GM21737 (cell line): Measurements from ENCODE around the gene MARK1.
"Not testable (repeated sequence)": the region's sequence is repeated elsewhere in the genome, so short reads cannot be mapped to it uniquely, and the experiment has no call there.

Experiments used
- ATAC-seq: cut with Tn5 transposase; IDR thresholded peaks from one replicate; pipeline ENCODE4 v1.9.1; 2021; ENCODE audit warnings: mild to moderate bottlenecking, moderate library complexity; ENCODE audit not compliant: unreplicated experiment

MARK1 gene

DNA sequence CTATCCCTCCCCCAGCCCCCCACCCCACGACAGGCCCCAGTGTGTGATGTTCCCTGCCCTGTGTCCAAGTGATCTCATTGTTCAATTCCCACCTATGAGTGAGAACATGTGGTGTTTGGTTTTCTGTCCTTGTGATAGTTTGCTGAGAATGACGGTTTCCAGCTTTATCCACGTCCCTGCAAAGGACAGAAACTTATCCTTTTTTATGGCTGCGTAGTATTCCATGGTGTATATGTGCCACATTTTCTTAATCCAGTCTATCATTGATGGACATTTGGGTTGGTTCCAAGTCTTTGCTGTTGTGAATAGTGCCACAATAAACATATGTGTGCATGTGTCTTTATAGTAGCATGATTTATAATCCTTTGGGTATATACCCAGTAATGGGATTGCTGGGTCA lies 77.7 kb downstream of the MARK1 start:
- ATAC-seq, result not testable (repeated sequence)

- ATAC-seq, result not testable (repeated sequence)
These were observed 83.2 kb downstream of the MARK1 start for GRCh38 chr1:220611100-220611499.

- no peak for ATAC-seq
These were observed 88.9 kb downstream of the MARK1 start for GRCh38 chr1:220616836-220617235.

- no peak for ATAC-seq
These were observed 100.5 kb downstream of the MARK1 start for GRCh38 chr1:220628431-220628830.

DNA sequence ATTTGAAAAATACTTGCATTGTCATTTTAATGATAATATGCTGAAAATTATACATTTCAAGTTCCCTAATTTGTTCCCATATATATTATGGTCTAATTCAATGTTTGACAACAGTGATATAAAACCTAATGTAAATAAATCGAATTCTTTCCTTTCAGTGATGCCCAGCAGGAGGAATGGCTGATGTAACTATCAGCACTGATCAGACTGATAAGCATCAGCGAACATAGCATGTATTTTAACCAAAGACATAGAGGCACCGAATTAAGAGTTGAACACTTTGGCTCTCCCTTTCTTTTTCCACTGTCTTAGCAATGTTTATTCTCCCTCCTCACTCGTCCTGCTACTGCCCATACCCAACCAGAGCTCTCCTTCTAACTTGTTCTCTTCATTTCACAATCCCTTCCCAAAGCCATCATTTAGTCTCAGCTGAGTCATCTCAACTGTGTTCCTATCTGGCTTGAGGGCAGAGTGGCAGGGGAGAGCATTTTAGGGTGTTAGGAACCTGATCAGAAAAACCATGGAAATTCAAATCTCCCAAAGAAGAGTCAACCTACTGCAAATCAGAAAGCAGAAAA lies 103.4 kb downstream of the MARK1 start:
- ATAC-seq, result no peak

DNA sequence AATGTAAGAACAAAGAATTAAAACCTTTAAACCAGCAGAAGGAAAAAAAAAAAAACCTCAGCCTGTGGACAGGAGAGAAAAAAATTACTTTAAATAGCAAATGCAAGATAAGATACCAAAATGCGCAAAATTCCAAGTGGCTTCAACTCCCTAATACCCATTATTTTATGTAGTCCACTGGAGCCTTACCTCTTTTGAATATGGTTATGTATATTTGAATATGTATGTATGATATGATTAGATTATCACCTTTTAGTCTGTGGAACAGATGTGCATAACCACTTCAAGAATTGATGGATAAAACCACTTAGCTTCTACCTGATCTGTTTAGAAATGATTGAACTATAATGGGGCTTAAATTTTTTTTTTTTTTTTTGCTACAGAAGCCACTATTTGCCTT lies 109.8 kb downstream of the MARK1 start:
- no peak for ATAC-seq

GRCh38 chr1:220642285-220642684 lies 114.3 kb downstream of the MARK1 start:
- no peak for ATAC-seq

GRCh38 chr1:220652995-220653394 lies 125.1 kb downstream of the MARK1 start:
- ATAC-seq, result no peak

DNA sequence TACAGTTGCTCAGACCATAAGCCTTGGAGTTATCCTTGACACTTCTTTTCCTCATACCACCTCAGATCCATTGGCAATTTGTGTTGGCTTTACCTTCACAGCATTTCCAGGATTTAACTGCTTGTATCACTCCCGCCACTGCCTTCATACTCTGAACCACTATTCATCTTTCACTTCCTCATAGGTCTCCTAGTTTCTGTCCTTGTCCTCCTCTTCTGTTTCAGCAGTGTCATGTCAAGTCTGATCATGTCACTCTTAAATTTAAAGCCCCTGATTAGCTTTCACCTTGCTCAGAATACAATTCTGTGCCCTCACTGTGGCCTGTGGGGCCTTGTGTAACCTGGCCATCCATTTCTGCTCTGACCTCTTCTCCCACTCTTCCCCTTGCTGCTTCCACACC lies 127.6 kb downstream of the MARK1 start:
- peak; percentile 87 for ATAC-seq

DNA sequence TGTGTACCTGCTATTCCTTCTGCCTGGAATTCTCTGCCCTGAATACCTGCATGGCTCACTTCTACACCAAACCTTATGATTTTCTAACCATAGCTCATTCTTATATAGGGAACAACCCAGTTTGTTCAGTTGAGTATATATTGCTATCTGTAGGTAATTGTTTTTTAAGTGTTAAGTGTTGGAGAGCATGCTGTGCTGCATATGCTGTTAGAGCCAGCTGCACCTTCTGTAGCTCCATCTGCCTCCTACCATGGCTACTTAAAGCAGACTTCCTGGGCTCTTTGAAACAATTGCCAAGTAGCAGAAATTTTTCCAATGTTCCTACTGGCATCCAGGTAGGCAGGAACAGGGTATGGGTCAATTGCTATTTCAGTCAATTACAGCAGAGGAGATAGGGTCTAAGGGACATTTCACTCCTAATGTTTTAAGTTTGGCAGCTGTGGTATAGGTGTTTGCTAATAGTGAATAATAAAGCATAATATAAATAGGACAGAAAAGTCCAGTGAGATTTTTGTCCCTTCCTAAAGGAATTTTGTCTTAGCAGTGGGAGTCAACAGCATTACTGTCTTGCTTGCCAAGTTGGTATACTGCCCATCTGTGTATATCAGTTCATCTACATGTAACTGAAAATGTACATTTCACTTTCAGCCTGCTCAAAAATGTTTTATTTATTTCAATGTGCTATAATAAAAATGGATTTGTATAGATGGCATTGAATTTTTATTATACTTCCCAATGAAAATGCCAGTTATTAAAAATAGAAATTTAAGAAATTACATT lies 128.2 kb downstream of the MARK1 start:
- ATAC-seq, result no peak

- no peak for ATAC-seq
These were observed 138.4 kb downstream of the MARK1 start for GRCh38 chr1:220666349-220666748.

DNA sequence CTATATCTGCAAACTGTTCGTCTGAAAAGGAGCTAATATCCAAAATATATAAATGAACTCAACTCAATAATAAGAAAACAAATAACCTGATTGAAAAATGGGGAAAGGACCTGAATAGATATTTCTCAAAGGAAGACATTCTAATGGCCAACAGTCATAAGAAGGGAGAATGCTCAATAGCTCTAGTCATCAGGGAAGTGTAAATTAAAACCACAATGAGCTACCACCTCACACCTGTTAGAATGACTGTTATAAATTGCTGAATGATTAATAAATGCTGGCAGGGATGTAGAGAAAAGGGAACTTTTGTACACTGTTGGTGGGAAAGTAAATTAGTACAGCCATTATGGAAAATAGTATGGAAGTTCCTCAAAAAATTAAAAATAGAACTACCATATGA lies 141.1 kb downstream of the MARK1 start:
- no peak for ATAC-seq

DNA sequence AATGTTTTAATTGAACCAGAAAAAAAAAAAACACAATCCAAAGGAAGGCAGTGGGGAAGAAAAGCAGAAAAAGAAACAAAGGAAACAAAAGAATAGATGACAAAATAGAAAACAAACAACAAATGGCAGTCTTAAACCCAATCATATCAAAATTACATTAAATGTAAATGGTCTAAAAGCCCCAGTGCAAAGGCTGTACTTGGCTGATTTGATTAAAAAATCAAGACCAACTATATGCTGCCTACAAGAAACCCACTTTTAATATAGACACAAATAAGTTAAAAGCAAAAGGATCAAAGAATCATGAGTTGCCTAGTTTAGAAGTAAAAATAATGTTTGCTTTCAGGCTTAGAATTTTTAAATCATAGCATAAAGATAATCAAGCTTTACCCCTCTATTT lies 142.4 kb downstream of the MARK1 start:
- ATAC-seq, result no peak

DNA sequence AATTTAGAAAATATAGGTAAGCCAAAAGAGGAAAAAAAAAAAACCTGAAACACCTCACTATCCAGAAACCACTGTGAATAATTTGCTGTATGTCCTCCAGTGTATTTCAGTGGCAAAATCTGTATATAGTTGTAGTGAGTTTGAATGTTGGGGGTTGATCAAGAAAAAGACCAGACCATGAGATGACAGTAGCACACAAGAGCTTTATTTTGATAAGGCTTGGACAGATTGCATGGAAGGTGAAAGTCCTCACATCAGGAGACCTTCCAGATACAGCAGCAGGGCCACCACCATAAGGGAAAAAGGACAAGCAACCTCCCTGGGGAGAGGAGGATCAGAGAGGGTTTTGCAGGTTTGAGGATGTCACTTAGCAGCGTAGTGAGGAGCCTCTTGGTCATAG lies 146.0 kb downstream of the MARK1 start:
- no peak for ATAC-seq

DNA sequence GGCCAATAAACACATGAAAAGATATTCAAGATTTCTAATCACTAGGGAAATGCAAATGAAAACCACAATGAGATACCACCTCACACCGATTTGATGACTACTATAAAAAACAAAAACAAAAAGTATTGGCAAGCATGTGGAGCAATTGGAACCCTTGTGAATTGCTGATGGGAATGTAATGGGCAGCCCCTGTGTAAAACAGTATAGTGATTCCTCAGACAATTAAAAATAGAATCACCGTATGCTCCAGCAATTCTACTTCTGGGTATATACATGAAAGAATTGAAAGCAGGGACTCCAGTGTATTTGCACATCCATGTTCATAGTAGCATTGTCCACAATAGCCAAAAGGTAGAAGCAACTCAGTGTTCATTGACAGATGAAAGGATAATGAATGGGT lies 149.3 kb downstream of the MARK1 start:
- no peak for ATAC-seq

GRCh38 chr1:220680085-220680687 lies 152.2 kb downstream of the MARK1 start:
- ATAC-seq, result peak; percentile 87

GRCh38 chr1:220681220-220681880 lies 153.4 kb downstream of the MARK1 start:
- ATAC-seq, result no peak

GRCh38 chr1:220682901-220683576 lies 155.1 kb downstream of the MARK1 start:
- ATAC-seq, result no peak

DNA sequence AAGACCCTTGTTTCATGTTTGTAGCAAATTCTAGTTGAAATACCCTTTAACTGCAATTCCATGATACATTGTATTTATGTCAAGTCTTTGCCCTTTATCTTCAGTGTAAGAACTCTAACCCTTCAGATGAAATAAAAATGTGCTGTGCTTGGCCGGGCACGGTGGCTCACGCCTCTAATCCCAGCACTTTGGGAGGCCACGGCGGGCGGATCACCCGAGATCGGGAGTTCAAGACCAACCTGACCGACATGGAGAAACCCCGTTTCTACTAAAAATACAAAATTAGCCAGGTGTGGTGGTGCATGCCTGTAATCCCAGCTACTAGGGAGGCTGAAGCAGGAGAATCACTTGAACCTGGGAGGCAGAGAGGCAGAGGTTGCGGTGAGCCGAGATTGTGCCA lies 155.8 kb downstream of the MARK1 start:
- ATAC-seq, result not testable (repeated sequence)

- ATAC-seq, result no peak
These were observed 157.0 kb downstream of the MARK1 start for GRCh38 chr1:220684890-220685289.

GRCh38 chr1:220685879-220686278 lies 157.9 kb downstream of the MARK1 start:
- ATAC-seq, result no peak
